GM19023 (cell line): Measurements from ENCODE around the gene ITSN1.
"Not testable (repeated sequence)": the region's sequence is repeated elsewhere in the genome, so short reads cannot be mapped to it uniquely, and the experiment has no call there.

Experiments
- ATAC-seq: cut with Tn5 transposase; IDR thresholded peaks from one replicate; pipeline ENCODE4 v1.9.1; 2021; ENCODE audit warnings: mild to moderate bottlenecking, moderate library complexity; ENCODE audit not compliant: unreplicated experiment

Gene ITSN1

DNA sequence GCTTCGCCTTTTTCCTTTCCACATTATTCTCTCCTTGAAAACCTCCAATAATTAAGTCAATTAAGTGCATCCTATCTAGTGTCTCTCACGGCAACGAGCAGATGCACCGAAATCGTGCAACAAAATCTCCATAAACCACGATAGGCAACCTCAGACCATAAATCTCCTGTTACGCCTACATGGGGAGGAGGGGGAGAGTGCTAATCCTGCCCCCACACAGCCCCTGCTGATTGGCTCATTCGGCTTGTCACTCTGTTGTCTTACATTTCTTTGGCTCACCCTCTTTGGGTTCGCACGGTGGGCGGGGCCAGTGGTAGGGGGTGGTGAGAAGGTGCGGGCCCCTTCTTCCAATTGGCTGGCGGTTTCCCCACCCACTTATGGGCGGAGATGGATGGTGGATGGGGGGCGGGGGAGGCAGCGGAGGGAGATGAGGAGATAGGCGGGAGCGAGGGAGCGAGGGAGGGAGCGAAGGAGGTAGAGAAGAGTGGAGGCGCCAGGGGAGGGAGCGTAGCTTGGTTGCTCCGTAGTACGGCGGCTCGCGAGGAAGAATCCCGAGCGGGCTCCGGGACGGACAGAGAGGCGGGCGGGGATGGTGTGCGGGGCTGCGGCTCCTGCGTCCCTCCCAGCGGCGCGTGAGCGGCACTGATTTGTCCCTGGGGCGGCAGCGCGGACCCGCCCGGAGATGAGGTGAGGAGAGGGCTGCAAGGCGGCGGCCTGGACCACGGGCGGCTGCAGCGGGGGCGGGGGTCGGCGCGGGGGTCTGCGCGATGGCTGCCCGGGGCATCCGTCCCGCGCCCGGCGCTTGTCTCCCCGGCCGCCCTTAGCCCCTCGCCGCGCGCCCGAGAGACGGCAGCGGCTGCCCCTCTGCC is at the start of gene ITSN1:
Gene ITSN1, plus strand, starts transcription at position 475 of the 869 bp plus-strand sequence. CDS start 76,328 bp downstream, outside the sequence.
- ATAC-seq: peak; percentile 88

DNA sequence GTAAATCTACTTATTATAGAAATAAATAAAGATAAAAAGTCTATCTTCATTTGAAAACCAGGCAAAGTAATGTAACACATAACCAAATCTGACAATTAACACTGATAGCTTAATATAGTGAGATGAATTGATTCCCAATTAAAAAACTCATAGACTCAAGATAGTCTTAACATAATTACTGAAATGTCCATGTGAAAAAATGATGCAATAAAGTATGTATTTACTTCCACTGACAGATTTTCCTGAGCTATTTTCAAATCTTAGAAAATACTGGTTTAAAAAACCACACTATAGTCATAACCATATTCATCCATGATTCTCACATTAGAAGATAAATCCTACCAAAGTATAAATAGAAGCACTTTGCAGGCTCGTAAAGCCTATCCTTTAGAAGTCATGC is 44.2 kb upstream of the ITSN1 start:
- ATAC-seq: no peak

DNA sequence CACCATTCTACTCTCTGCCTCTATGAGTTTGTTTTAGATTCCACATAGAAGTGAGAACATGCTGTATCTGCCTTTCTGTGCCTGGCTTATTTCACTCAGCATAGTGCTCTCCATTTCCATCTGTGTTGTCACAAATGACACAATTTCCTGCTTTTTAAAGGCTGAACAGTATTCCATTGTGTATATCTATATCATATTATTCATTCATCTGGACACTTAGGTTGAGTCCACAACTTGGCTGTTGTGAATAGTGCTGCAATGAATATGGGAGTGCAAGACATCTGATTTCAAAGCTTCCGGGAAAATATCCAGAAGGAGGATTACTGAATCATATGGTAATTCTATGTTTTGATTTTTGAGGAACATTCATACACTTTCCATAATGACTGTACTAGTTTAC is 33.7 kb upstream of the ITSN1 start:
- ATAC-seq: no peak

DNA sequence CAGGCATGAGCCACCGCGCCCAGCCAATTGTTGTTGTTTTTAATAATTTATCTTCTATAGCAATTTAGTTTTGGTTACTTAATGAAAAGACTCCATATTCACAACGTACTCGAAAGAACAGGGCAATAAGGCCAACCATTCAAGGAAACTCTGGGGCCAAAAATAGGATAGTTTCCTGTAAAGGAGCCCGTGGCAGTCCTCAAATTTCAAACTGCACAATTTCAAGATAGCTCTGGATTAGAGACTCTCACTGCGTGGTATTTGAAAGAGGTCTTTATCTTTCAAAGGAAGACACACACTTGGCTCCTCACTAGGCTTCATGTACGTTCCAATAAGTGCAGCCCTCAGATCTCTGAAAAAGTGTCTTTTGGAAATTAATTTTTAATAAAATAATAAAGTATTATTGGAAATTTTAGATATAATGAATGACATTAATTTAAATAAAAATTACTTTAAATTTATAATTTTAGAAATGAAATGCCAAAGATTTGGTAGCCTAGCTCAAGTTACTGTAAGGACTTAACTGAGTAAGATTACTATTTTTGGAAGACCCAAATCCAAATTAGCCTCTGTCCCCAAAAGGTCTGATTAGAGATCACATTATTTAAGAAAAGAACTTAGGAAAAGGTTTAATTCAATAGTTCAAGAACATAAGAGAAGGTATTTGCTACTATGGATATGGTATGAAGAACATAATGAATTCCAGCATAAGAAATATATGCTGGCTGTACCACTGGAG is 31.1 kb upstream of the ITSN1 start:
- ATAC-seq: no peak

DNA sequence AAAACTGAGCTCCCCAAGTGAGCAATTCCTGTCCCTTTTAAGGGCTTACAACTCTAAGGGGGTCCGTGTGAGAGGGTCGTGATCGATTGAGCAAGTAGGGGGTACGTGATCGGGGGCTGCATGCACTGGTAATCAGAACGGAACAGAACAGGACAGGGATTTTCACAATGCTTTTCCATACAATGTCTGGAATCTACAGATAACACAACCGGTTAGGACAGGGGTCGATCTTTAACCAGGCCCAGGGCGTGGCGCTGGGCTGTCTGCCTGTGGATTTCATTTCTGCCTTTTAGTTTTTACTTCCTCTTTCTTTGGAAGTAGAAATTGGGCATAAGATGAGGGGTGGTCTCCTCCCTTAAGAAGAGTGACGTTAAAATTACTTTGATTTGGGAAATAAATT is 24.7 kb upstream of the ITSN1 start:
- ATAC-seq: not testable (repeated sequence)

DNA sequence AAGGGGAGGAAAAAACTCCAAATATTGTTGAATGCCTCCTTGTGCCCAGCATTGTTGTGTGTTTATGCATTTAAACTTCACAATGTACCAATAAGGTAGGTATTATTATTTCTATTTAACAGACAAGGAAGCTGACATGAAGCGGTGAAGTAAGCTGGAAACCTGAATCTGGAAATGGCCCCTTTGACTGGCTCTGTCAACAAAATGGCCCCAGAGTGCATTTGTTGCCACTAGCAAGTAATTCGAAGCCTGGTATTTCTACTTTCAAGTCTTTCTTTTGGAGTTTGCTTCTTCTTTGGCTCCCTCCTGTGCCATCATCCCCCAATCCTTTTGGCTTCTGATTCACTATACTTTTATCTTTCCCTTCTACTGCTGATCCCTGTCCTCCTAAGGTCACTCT is 23.9 kb upstream of the ITSN1 start:
- no peak for ATAC-seq

DNA sequence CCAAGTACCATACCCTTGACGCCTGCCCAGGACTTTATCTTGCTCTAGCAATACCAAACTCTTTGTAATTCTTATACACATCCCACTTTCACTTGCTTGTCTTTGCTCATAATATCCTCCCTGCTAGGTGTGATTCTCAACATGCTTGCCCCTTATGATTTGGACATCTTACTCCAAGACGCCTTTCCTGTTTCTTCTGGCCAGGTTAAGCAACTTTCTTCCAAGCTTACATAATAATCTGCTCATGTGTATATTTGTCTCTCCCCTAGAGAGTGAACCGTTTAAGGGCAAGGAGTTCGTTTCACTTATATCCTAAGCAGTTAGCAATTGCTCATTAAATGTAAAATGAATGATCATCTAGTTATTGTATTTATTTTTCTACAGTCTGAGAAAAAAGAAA is 22.6 kb upstream of the ITSN1 start:
- ATAC-seq: no peak

DNA sequence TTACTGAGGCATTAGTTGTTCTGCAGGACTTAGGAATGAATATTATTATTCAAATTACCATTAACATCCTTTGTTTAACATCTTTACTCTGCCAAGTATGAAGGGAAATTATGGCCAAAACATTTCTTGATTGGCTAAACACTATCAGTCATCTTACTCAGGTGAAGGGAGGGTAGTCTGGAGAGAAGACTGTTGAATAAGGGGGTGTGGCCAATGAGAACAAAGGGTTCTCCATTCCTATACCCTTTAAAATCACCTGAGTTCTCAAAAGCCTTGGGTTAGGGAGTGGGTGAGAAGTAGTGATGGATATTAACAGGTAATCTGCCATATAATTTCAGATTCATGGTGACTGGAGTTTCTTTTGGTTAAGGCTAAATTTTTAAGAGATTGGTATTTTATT is 20.0 kb upstream of the ITSN1 start:
- ATAC-seq: no peak

DNA sequence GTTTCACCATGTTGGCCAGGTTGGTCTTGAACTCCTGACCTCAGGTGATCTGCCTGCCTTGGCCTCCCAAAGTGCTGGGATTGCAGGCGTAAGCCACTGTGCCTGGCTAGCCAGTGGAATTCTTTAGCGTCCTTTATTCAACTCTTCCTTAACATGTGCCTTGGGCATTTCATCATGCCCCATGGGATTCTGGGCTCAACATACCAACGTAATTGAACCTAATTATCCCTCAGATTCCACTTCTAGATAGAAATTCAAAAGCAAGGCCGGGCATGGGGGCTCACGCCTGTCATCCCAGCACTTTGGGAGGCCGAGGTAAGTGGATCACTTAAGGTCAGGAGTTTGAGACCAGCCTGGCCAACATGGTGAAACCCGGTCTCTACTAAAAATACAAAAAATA is 16.1 kb upstream of the ITSN1 start:
- not testable (repeated sequence) for ATAC-seq

DNA sequence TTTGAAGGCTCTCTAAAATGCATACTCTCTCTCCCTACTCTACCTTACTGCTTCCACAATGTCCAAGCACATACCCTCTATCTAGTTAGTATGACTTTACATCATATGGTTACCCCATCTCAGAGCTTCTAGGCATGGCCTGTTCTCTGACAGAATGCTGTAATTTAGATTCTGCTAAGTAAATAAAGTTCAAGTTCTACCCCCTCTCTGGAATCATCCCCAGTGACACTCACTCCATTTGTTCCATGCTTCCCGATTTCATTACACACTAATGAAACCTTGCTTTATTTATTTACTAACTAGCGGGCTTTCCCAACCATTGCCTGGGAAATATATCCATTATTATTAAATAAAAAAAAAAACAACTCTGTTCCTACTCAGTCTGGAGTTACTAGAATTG is 8.0 kb upstream of the ITSN1 start:
- no peak for ATAC-seq

DNA sequence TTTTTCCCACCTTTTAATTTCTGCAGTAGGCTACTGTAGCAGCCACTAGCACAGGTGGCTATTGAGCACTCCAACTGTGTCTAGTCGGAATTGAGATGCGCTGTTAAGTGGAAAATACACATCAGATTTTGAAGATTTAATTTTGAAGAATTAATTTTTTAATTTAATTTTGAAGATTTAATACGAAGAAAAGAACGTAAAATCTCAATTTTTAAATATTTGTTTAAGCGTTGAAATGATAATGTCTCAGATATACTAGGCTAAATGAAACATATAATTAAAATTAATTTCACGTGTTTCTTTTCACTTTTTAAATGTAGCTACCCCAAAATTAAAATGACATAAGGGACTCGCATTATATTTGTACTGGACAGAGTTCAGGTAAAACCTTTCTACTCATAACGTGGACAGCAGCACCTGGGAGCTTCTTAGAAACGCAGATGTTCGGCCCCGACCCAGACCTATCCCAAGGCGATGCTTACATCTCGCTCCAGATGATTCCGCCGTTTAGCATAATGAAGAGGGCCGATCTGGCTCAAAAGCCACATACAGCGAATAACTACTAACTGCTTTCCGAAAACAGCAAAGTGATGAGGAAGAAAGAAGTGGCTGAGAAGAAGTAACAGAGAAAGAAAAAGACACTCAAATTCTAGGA is 1.5 kb upstream of the ITSN1 start:
- no peak for ATAC-seq

DNA sequence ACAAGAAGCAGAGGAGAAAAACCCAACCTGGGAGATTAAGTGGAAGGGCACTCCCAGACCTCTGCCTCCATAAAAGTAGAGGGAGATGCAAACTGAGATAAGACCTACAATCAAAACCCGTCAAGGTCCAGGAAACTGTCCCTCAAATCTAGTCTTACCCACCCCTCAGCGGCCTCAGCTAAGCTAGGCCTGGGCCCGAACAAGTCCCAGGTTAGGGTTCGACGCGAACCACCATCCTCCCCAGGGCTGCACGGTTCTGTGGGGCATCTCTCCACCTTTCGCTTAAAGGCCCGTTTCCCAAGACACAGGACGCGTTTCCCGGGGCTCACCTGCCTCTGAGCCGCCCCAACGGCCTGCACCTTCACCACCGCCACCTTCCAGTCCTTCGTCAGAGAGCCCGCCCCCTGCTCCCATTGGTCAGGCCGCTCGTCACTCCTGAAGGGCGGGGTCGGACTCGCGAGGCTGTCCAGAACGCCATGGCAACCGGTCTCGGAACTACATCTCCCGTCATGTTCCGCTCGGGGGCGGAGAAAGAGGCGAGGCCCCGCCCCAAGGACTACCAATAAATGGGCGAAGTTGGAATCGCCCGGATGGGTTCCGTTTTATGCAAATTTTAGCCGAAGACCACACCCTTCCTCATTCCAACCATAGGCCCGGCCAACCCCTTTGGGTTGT is 812 bp upstream of the ITSN1 start, which contains the start of gene CRYZL1:
Gene CRYZL1, minus strand, starts transcription at position 390 of the 675 bp plus-strand sequence. CDS start 10,190 bp downstream, outside the sequence.
- ATAC-seq: peak; percentile 80

DNA sequence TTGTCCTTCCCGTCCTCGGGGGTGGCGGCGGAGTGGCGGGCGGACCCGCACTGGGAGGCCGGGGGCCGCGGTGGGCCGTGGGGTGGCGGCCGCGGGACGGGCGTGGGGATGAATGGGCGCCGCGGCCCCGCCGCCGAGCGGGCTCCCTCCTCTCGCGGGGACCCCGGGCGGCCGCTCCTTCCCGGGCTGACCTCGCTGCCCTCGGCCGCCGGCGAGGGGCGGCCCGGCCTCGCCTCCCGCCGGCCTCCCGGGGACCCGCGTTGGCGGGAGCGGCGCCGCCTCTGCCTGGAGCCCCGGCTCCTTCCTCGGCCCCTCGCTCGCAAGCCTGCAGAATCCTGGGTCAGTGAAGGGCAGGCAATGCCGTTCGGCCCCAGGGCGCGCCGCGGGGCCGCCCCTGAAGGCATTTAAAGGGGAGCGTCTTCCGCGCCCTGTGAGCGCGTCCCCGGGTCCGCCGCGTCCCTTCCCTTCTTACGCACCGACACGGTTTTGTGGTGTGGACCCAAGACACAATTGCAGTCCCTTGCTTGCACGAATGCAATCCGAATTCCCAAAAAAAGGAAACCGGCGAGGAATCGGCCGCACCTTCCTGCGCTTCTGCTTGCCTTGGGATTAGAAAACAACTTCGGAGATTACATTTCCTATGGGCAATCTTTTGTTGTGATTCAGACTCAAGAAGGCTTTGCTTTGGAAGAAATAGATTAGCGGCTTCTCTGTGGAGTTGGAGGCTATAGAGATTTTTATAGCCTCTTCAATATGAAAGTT is 776 bp downstream of the ITSN1 start:
- ATAC-seq: no peak

DNA sequence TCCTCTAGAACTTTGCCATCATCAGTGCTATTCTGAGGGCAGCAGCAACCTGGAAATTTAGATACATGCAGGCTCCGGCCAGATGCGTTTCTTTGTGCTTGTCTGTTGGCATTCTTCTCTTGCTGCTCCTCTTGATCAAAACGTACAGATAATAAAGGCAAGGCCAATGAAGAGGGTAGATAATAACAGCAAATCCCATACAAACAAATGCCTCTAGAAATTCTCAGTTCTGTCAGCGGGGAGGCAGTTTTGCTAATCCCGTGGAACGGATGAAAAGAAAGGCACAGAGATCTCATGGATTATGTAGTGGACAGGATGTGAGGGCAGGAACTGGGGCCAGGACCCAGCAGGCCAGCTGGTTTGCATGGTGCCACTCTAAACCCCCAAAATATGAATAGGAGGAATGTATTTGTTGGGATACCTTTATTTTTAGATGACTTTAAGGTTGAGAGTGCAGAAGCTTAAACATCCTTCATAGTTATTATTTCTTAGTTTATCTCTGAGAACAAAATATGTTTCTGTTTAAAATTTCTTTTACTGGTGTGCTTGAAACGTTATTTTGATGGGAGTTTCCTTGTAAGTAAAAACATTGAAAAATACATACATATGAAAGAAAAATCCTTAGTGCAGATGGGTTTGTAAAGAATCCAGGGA is 1.5 kb downstream of the ITSN1 start:
- ATAC-seq: no peak

DNA sequence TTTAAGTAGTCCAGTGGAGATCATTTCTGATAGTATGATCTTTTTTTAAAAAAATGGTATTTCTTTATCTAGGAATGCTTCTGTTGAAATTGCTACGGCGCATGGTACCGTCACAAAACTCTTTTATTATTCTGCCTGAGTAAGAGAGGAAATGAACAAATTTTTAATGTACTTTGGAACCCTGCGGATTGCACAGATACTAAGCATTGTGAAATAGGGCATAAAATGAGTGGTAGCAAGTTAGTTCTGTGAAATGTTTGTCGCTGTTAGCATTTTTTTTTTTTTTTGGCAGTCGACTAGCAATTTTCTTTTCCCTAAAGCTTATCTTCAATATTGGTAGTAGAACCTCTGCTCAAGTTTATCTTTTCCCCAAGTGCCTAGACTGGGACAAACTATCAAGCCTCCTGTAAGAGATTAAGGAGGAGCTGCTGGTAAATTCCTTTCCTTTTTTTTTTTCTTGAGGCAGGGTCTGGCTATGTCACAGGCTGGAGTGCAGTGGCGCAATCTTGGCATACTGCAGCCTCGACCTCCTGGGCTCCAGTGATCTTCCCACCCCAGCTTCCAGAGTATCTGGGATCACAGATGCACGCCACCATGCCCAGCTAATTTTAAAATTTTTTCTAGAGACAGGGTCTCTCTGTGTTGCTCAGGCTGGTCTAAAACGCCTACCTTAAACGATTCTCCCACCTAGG is 2.2 kb downstream of the ITSN1 start:
- ATAC-seq: no peak

DNA sequence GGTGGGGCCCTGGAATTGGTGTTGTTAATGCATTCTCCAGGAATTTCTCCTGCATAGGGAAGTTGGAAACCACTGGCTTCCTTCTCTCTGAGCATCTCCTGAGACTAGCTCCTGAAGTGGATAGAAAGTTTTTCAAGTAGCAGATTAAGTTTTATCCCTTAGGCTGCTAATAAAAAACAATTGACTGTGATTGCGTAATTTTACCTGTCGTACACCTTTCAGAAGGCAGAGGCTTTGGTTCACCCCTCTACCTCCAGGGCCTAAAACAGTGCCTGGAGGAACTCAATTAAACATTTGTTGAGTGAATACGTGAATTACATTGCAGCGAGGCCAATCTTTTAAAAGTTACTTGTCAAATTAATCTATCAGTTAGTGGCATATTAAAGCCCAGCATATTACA is 3.4 kb downstream of the ITSN1 start:
- ATAC-seq: no peak

DNA sequence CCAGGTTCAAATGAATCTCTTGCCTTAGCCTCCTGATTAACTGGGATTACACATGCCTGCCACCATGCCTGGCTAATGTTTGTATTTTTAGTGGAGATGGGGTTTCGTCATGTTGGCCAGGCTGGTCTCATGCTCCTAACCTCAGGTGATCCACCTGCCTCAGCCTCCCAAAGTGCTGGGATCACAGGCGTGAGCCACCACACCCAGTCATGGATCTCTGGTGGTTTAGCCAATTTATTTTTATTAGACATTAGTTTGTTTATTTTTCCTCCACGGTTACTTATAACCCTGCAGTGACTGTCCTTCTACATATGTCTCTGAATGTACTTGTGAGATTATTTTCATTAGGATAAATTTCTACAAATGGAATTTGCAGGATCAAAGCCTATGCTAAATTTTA is 5.3 kb downstream of the ITSN1 start:
- ATAC-seq: no peak

DNA sequence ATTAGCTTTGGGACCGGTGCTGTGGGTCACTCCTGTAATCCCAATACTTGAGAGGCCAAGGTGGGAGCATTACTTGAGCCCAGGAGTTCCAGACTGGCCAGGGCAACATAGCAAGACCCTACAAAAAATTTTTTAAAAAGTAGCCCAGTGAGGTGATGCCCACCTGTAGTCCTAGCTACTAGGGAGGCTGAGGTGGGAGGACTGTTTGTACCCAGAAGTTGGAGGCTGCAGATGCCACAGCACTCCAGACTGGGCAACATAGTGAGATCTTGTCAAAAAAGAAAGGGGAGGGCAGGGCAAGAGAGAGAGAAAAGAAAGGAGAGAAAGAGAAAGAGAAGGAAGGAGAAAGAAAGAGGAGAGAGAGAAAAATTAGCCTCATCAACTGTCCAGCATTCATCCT is 6.3 kb downstream of the ITSN1 start:
- no peak for ATAC-seq

DNA sequence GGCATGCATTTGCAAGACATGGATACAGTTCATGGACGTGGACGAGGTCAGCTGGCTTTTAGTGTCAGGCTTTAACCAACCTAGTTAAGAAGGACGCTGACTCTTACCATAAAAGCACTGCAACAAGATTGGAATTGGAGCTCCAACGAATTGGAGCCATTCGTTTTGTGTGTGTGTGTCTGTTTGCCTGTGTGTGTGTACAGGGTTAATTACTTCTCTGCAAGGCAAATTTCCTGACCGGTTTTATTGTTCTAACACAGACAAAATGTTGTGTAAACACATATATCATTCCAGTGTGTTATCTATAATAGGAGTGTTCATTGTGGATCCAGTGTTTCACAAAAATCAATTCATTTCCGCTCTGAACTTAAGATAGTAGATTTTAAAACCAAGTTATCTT is 7.9 kb downstream of the ITSN1 start:
- no peak for ATAC-seq
